Endothelial cell of umbilical vein (primary cell): Measurements from ENCODE around the gene VAMP2. TPM values are rescaled to one million over a fixed set of nuclear protein-coding genes. Genes with fewer than 3 reads are reported as not detected.

Experiments
- BruUV-seq: library from RNA; stranded (reverse); fragments of 400-500 nt; replicated peaks from 2 replicates; lab custom pipeline; 2021; lab: Mats Ljungman, UMichigan
- CTCF ChIA-PET: fragments of 300-600, 350-600 bp; sonication (Branson Sonifier 250); formaldehyde crosslinking; loops from one replicate; lab custom pipeline; 2021; ENCODE audit warnings: antibody characterized with exemption, inconsistent platforms; lab: Charles Lee
- POLR2A ChIA-PET: fragments of 300-600, 350-600 bp; sonication (Branson Sonifier 250); formaldehyde crosslinking; loops from one replicate; lab custom pipeline; 2021; ENCODE audit warnings: antibody characterized with exemption, inconsistent platforms; lab: Charles Lee
- DNase-seq: peaks from one replicate; pipeline ENCODE4 v3.0.0-alpha.2; 2011; ENCODE audit warnings: low read depth, low spot score
- FAIRE-seq: peaks from 2 replicates; lab custom pipeline; 2011; peaks lifted over from hg19 to GRCh38; lab: Jason Lieb, UNC
- H2AFZ ChIP-seq: 2 replicates; pipeline ENCODE4 v1.6.0; 2012; ENCODE audit warnings: low read depth, low read length, control low read depth, inconsistent platforms
- H3K27ac ChIP-seq: 2 replicates; pipeline ENCODE4 v1.5.1; 2011; ENCODE audit warnings: low read depth, mild to moderate bottlenecking, control low read depth, low read length, moderate library complexity; ENCODE audit not compliant: insufficient read depth
- H3K27me3 ChIP-seq, 2 experiments: 2 replicates each; pipeline versions ENCODE4 v1.6.0 to v1.6.1; 2011; ENCODE audit warnings: low read length in 2 of 2, mixed read lengths in 1 of 2; ENCODE audit not compliant: control insufficient read depth in 2 of 2, insufficient read depth in 2 of 2
- H3K36me3 ChIP-seq, 2 experiments: 2 replicates in 1 of 2; 3 replicates in 1 of 2; pipeline ENCODE4 v1.5.1; 2011; ENCODE audit warnings: low read length in 2 of 2, mild to moderate bottlenecking in 1 of 2, moderate library complexity in 1 of 2; ENCODE audit not compliant: control insufficient read depth in 2 of 2, insufficient read depth in 2 of 2; ENCODE audit errors: extremely low read depth in 1 of 2
- H3K4me1 ChIP-seq: 3 replicates; pipeline ENCODE4 v1.5.1; 2011; ENCODE audit warnings: mild to moderate bottlenecking, low read length; ENCODE audit not compliant: control insufficient read depth, insufficient read depth; ENCODE audit errors: extremely low read depth
- H3K4me2 ChIP-seq: 2 replicates; pipeline ENCODE4 v1.6.1; 2011; ENCODE audit warnings: low read length, control low read depth, mixed read lengths; ENCODE audit not compliant: insufficient read depth
- H3K4me3 ChIP-seq, 3 experiments: fragments of 200-600 bp in 1 of 3; sonication (generic), shearing (Covaris generic) in 1 of 3; replicated peaks in 1 of 3; 2 replicates each; pipeline ENCODE4 v1.5.1; 2011 to 2016; ENCODE audit warnings: control low read depth in 3 of 3, low read length in 3 of 3, mild to moderate bottlenecking in 2 of 3, inconsistent platforms in 1 of 3, low read depth in 1 of 3, moderate library complexity in 1 of 3; ENCODE audit not compliant: insufficient read depth in 1 of 3
- H3K79me2 ChIP-seq: 2 replicates; pipeline ENCODE4 v1.6.0; 2012; ENCODE audit warnings: low read length, inconsistent platforms; ENCODE audit not compliant: control insufficient read depth, insufficient read depth
- H3K9ac ChIP-seq: replicated peaks from 2 replicates; pipeline ENCODE3; 2011; ENCODE audit warnings: low read length, control low read depth; ENCODE audit not compliant: insufficient read depth; ENCODE audit errors: extremely low read depth
- H3K9me1 ChIP-seq: replicated peaks from 3 replicates; pipeline ENCODE4 v1.6.0; 2011; ENCODE audit warnings: mild to moderate bottlenecking, low read length; ENCODE audit not compliant: control insufficient read depth, insufficient read depth; ENCODE audit errors: extremely low read depth
- H3K9me3 ChIP-seq: replicated peaks from 2 replicates; pipeline ENCODE4 v1.5.1; 2012; ENCODE audit warnings: low read length, inconsistent platforms; ENCODE audit not compliant: control insufficient read depth, insufficient read depth
- H4K20me1 ChIP-seq: replicated peaks from 2 replicates; pipeline ENCODE3; 2011; ENCODE audit warnings: mild to moderate bottlenecking, low read length; ENCODE audit not compliant: control insufficient read depth, insufficient read depth; ENCODE audit errors: extremely low read depth
- EZH2 ChIP-seq: IDR thresholded peaks from 2 replicates; pipeline ENCODE4 v1.6.1; 2012; ENCODE audit warnings: borderline replicate concordance, low read depth, mild to moderate bottlenecking, moderate library complexity, low read length, inconsistent platforms; ENCODE audit not compliant: severe bottlenecking
- GATA2 ChIP-seq: IDR thresholded peaks from 2 replicates; pipeline ENCODE4 v1.7.0; 2011; ENCODE audit warnings: low read depth, mild to moderate bottlenecking, moderate library complexity, mixed read lengths, low read length; ENCODE audit not compliant: insufficient read length, insufficient read depth
- MAX ChIP-seq: IDR thresholded peaks from 2 replicates; pipeline ENCODE4 v1.6.1; 2011; ENCODE audit not compliant: insufficient read depth, insufficient read length
- MYC ChIP-seq: IDR thresholded peaks from one replicate; pipeline ENCODE4 v1.6.1; 2011; ENCODE audit warnings: mild to moderate bottlenecking, low read depth, low read length
- POLR2A ChIP-seq: IDR thresholded peaks from 2 replicates; pipeline ENCODE4 v1.6.1; 2012; ENCODE audit warnings: low read depth, mild to moderate bottlenecking, control low read depth, low read length
- POLR2AphosphoS5 ChIP-seq: IDR thresholded peaks from 2 replicates; pipeline ENCODE4 v1.6.1; 2012; ENCODE audit warnings: low read depth, mild to moderate bottlenecking, control low read depth, low read length, moderate library complexity; ENCODE audit not compliant: insufficient read depth
- dilution Hi-C: fragments of 300-500 bp; cut with MboI; formaldehyde crosslinking; loops from one replicate; pipeline ENCODE4 v1.15.0; 2019; ENCODE audit warnings: low sequenced_read_pairs; ENCODE audit not compliant: extremely low pct_ligation_motif_present
- intact Hi-C: fragments of 100-400 bp; cut with micrococcal nuclease; formaldehyde crosslinking; loops from one replicate; pipeline ENCODE4 v1.10.0; 2022
- polyA plus RNA-seq, 4 experiments: library from polyadenylated mRNA; depleted of rRNA in 3 of 4; stranded (reverse) in 3 of 4; unstranded in 1 of 4; fragments of >200 nt; gene quantifications; 2 replicates each; pipeline versions ENCODE4 v1.2.1 to v1.2.3, GENCODE V29; 2011 to 2012; ENCODE audit warnings: missing spikeins in 1 of 4
- total RNA-seq: library from RNA; stranded (reverse); gene quantifications from 2 replicates; pipeline ENCODE4 v1.2.3, GENCODE V29; 2021

Gene VAMP2
- total and polyA plus RNA-seq, 2 donors (not counting 3 experiments of a cell fraction or from before 2014, with no cell fraction given): 35.9 to 38.0 TPM

DNA sequence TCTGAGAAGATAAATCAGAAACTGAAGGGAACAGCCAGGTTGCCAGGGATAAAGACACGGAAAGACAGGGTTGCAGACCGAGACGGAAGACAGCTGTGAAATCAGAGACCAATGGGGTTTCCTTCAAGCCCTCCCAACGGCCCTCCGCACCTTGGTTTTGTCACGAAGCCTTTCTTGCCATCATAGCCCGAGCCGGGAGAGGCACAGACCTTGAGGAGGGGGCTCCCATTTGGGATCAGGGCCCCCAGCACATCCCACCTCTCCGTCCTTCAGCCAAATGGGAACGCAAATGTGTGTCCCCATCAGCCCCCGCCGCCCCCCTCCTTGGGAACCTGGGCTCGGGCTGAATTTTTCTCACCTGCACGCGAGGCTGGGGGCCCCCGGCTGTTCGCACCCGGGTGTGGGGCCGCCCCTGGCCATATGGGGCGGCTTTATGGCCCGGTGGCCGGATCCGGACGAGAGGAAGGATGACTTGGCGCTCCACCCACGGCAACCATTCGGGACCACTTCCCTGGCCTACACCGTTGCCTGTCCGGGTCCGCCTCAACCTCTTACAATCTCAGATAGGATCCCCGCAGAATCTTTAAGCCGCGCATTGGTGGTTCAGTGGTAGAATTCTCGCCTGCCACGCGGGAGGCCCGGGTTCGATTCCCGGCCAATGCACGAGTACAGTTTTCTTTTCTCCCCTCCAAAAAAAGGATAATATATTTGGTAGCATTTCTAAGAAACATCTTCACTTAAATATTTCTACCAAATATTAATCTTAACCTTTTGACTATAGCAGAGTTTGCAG lies 37.4 kb downstream of the VAMP2 start:
- H3K36me3 ChIP-seq: no peaks in the 10 kb centered on the region
- H4K20me1 ChIP-seq: no peaks in the 10 kb centered on the region
- peak overlapping the region; percentile 20 for H2AFZ ChIP-seq
- peak; percentile 71 for DNase-seq
- peaks cover 30% of the 10 kb centered on the region for H3K4me1 ChIP-seq
- peaks cover 8 to 14% of the 10 kb centered on the region in 2 experiments for H3K27me3 ChIP-seq
- H3K4me2 ChIP-seq: peak overlapping the region; percentile 97
- no peak overlapping the region for H3K27ac ChIP-seq
- dilution Hi-C loops: no loop called here
- no peaks in the 10 kb centered on the region for H3K9me1 ChIP-seq
- ChIA-PET POLR2A (no interaction called here), CTCF (interaction anchor here (1.1 to 2.8 kb wide), 4 partner anchors 13 to 51 kb away, joined by 3 to 19 read pairs (median 8); no protein-coding TSS in a partner anchor)
- intact Hi-C loops: loop anchor here (1.0 kb wide), 1 partner anchor 31 kb away; no protein-coding TSS in a partner anchor
- H3K9ac ChIP-seq: no peak overlapping the region
- no peaks in the 10 kb centered on the region for H3K79me2 ChIP-seq
- H3K9me3 ChIP-seq: no peaks in the 10 kb centered on the region
- peak; percentile 89 for FAIRE-seq
- TF ChIP-seq GATA2 (peak; percentile 38), EZH2 (no peak), POLR2AphosphoS5 (no peak), MAX (no peak), POLR2A (no peak), MYC (no peak)
- BruUV-seq: no TSS peak
- H3K4me3 ChIP-seq: peak overlapping the region; percentile 46 to 98 (median 85)
